Body of pancreas (tissue), 4 donors: ENCODE measurements around the gene PLCB1. TPM values are rescaled to one million over a fixed set of nuclear protein-coding genes. Genes with fewer than 3 reads are reported as not detected.

ENCODE experiments used
- ATAC-seq: fragments of 150-250 bp; one replicate; pipeline ENCODE4 v1.9.1; 2016
- DNase-seq, 4 donors: peaks; one replicate each; pipeline ENCODE4 v3.0.0-alpha.2; 2019
- H3K27ac ChIP-seq, 4 donors: fragments of 200-600 bp; sonication (generic); 1 replicate in 3 of 4; 2 replicates in 1 of 4; pipeline versions ENCODE4 v1.5.1 to v1.6.1; 2016 to 2019; ENCODE audit warnings: mild to moderate bottlenecking in 1 of 4, mixed read lengths in 1 of 4, moderate library complexity in 1 of 4
- H3K27me3 ChIP-seq, 2 donors: fragments of 200-600 bp; sonication (generic); one replicate each; pipeline ENCODE4 v1.6.0; 2016; ENCODE audit warnings: mild to moderate bottlenecking in 1 of 2
- H3K36me3 ChIP-seq, 2 donors: fragments of 200-600 bp; sonication (generic); replicated peaks in 1 of 2; 2 replicates each; pipeline ENCODE4 v1.5.1; 2016; ENCODE audit warnings: low read depth in 2 of 2; ENCODE audit not compliant: insufficient read depth in 1 of 2
- H3K4me1 ChIP-seq: fragments of 200-600 bp; sonication (generic); one replicate; pipeline ENCODE4 v1.6.0; 2016
- H3K4me3 ChIP-seq, 2 donors: fragments of 200-600 bp; sonication (generic); 1 replicate in 1 of 2; 2 replicates in 1 of 2; pipeline ENCODE4 v1.5.1; 2016 to 2019
- H3K9me3 ChIP-seq, 3 donors: fragments of 200-600 bp; sonication (generic); 1 replicate in 2 of 3; 2 replicates in 1 of 3; pipeline ENCODE4 v1.5.1; 2016
- CTCF ChIP-seq, 7 experiments: fragments of 450-650 bp in 4 of 7; fragments of 200-600 bp in 3 of 7; sonication (generic) in 3 of 7; IDR thresholded peaks; one replicate each; pipeline ENCODE4 v1.5.1; 2016 to 2019; ENCODE audit warnings: antibody characterized with exemption in 7 of 7
- POLR2A ChIP-seq, 3 donors: fragments of 450-650 bp; IDR thresholded peaks; one replicate each; pipeline ENCODE4 v1.6.1; 2016; ENCODE audit warnings: antibody characterized with exemption in 3 of 3, mild to moderate bottlenecking in 2 of 3
- WGBS, 2 donors: methylation state at CpG; one replicate each; pipeline ENCODE4 v1.1.5; 2017; 5-methylcytosine and 5-hydroxymethylcytosine counted together
- intact Hi-C: fragments of 100-400 bp; cut with DNase I; formaldehyde crosslinking; loops from one replicate; pipeline ENCODE4 v1.15.1; 2023
- total RNA-seq, 2 donors: library from RNA; depleted of rRNA; stranded (reverse); fragments of >200 nt; gene quantifications; one replicate each; pipeline ENCODE4 v1.1.0, GENCODE V29; 2016

Gene PLCB1
- total RNA-seq, 2 donors from 2014 or later = 32.9 to 46.1 TPM

GRCh38 chr20:8480597-8480996 is 348.5 kb downstream of the PLCB1 start:
- DNase-seq (no peak), ATAC-seq (no peak)
- TF ChIP-seq CTCF (IDR thresholded peaks at IDR 0.05) (no peak), POLR2A (IDR thresholded peaks at IDR 0.05) (no peak)
- no peaks in the 10 kb centered on the region for H3K9me3 ChIP-seq
- intact Hi-C loops = no loop called here
- H3K27me3 ChIP-seq = no peaks in the 10 kb centered on the region
- 94 to 99% methylated on average over 6 of the region's 6 CpGs for WGBS, 2 donors
- no peaks in the 10 kb centered on the region for H3K4me1 ChIP-seq
- H3K36me3 ChIP-seq = no peaks in the 10 kb centered on the region
- no peak overlapping the region for H3K4me3 ChIP-seq
- H3K27ac ChIP-seq = no peak overlapping the region

GRCh38 chr20:8487696-8488095 is 355.6 kb downstream of the PLCB1 start:
- H3K27ac ChIP-seq = no peak overlapping the region
- TF ChIP-seq CTCF (IDR thresholded peaks at IDR 0.05) (no peak), POLR2A (IDR thresholded peaks at IDR 0.05) (no peak)
- H3K4me3 ChIP-seq = no peak overlapping the region

GRCh38 chr20:8489094-8489883 is 357.2 kb downstream of the PLCB1 start:
- no peak for DNase-seq
- intact Hi-C loops = no loop called here
- TF ChIP-seq POLR2A (IDR thresholded peaks at IDR 0.05) (no peak), CTCF (IDR thresholded peaks at IDR 0.05) (no peak)
- Histone ChIP-seq H3K36me3 (no peaks in the 10 kb centered on the region), H3K4me1 (peaks cover 4% of the 10 kb centered on the region), H3K27ac (no peak overlapping the region), H3K27me3 (no peaks in the 10 kb centered on the region), H3K9me3 (no peaks in the 10 kb centered on the region), H3K4me3 (no peak overlapping the region)
- 69 to 80% methylated on average over 6 of the region's 6 CpGs for WGBS, 2 donors
- no peak for ATAC-seq

More at GRCh38 chr20:8487696-8488095, 355.6 kb downstream of the PLCB1 start:
- Histone ChIP-seq H3K27me3 (no peaks in the 10 kb centered on the region), H3K9me3 (no peaks in the 10 kb centered on the region), H3K36me3 (no peaks in the 10 kb centered on the region), H3K4me1 (no peaks in the 10 kb centered on the region)
- intact Hi-C loops = no loop called here
- 86 to 90% methylated on average over 7 of the region's 7 CpGs for WGBS, 2 donors
- ATAC-seq (no peak), DNase-seq (no peak)

GRCh38 chr20:8490076-8490830 is 358.2 kb downstream of the PLCB1 start:
- intact Hi-C loops = no loop called here
- no peak for TF ChIP-seq POLR2A (IDR thresholded peaks at IDR 0.05)
- TF ChIP-seq CTCF (IDR thresholded peaks at IDR 0.05) = no peak
- no peak overlapping the region for H3K27ac ChIP-seq
- H3K4me3 ChIP-seq = no peak overlapping the region
- no peaks in the 10 kb centered on the region for H3K27me3 ChIP-seq
- 90 to 91% methylated on average over 3 of the region's 3 CpGs for WGBS, 2 donors
- no peak for ATAC-seq
- H3K36me3 ChIP-seq = no peaks in the 10 kb centered on the region
- no peak for DNase-seq
- no peaks in the 10 kb centered on the region for H3K9me3 ChIP-seq
- peaks cover 4% of the 10 kb centered on the region for H3K4me1 ChIP-seq
